GM19438 (cell line): ENCODE measurements around the gene CUL7.
A peak's percentile ranks its signal among the peaks of the same experiment; 100 is the strongest.
"Not testable (repeated sequence)": the region's sequence is repeated elsewhere in the genome, so short reads cannot be mapped to it uniquely, and the experiment has no call there.

Experiments used
- ATAC-seq: cut with Tn5 transposase; IDR thresholded peaks from one replicate; pipeline ENCODE4 v1.9.1; 2021; ENCODE audit warnings: low read depth; ENCODE audit not compliant: unreplicated experiment

CUL7 gene

GRCh38 chr6:43019152-43019551 lies 34.5 kb downstream of the CUL7 start:
- ATAC-seq, result no peak

- no peak for ATAC-seq
Measured at GRCh38 chr6:43016943-43017334, 36.7 kb downstream of the CUL7 start.

GRCh38 chr6:43016176-43016942 lies 37.3 kb downstream of the CUL7 start:
- no peak for ATAC-seq

GRCh38 chr6:43014434-43014909 lies 39.2 kb downstream of the CUL7 start:
- no peak for ATAC-seq

GRCh38 chr6:43013843-43014433 lies 39.7 kb downstream of the CUL7 start, which contains the start of the genes KLHDC3 and MEA1:
TSS of gene KLHDC3 (plus strand) at chr6:43014249. CDS start at chr6:43017193, 2,944 bp downstream.
TSS of gene MEA1 (minus strand) at chr6:43013946. CDS start at chr6:43013813, 133 bp downstream.
- ATAC-seq, result peak; percentile 93

GRCh38 chr6:43013097-43013842 lies 40.4 kb downstream of the CUL7 start:
- peak; percentile 13 for ATAC-seq

GRCh38 chr6:43012364-43012763 lies 41.3 kb downstream of the CUL7 start:
- no peak for ATAC-seq

- ATAC-seq, result no peak
Measured at GRCh38 chr6:43011207-43011606, 42.4 kb downstream of the CUL7 start.

- ATAC-seq, result no peak
Measured at GRCh38 chr6:43009124-43009523, 44.5 kb downstream of the CUL7 start.

- no peak for ATAC-seq
Measured at GRCh38 chr6:43007126-43007525, 46.5 kb downstream of the CUL7 start.

- no peak for ATAC-seq
Measured at GRCh38 chr6:43006251-43006650, 47.4 kb downstream of the CUL7 start.

GRCh38 chr6:43005844-43006243 lies 47.8 kb downstream of the CUL7 start:
- ATAC-seq, result no peak

GRCh38 chr6:43001843-43002242 lies 51.8 kb downstream of the CUL7 start:
- ATAC-seq, result no peak

- not testable (repeated sequence) for ATAC-seq
Measured at GRCh38 chr6:42998205-42998604, 55.4 kb downstream of the CUL7 start.

- ATAC-seq, result no peak
Measured at GRCh38 chr6:42996513-42996912, 57.1 kb downstream of the CUL7 start.

- ATAC-seq, result no peak
Measured at GRCh38 chr6:42993445-42993844, 60.2 kb downstream of the CUL7 start.

- no peak for ATAC-seq
Measured at GRCh38 chr6:42989923-42990322, 63.7 kb downstream of the CUL7 start.

- no peak for ATAC-seq
Measured at GRCh38 chr6:42988486-42989020, 65.1 kb downstream of the CUL7 start.
